ENCODE data around the gene FGD2.

GRCh38 chr6:37039958-37040357 lies 34.5 kb downstream of the FGD2 start:
- no peak for TF ChIP-seq MAX (IDR thresholded peaks at IDR 0.05; ENCODE audit: insufficient read depth, insufficient read length)
- TF ChIP-seq POLR2A (IDR thresholded peaks at IDR 0.05; ENCODE audit: low read depth, low read length) = no peak
- no peak for TF ChIP-seq CTCF (IDR thresholded peaks at IDR 0.05; ENCODE audit: extremely low read depth in 1 of 2, insufficient read depth in 1 of 2, low read depth in 1 of 2, low read length in 2 of 2)
- no peak for TF ChIP-seq FOS (IDR thresholded peaks at IDR 0.05; ENCODE audit: borderline replicate concordance, insufficient read depth, low read length)
- TF ChIP-seq GATA2 (IDR thresholded peaks at IDR 0.05; ENCODE audit: insufficient read depth, insufficient read length, low read depth, low read length) = no peak

Measured in endothelial cell of umbilical vein (primary cell).